Choroid plexus epithelial cell (primary cell): ENCODE measurements around the gene TIMP3.

Experiments used
- DNase-seq: peaks from one replicate; pipeline ENCODE4 v3.0.0-alpha.2; 2010; ENCODE audit warnings: low read depth
- H3K4me3 ChIP-seq: 2 replicates; pipeline ENCODE4 v1.5.1; 2011; ENCODE audit warnings: low read depth, mild to moderate bottlenecking, control low read depth, low read length, moderate library complexity
- CTCF ChIP-seq: conservative IDR thresholded peaks from 2 replicates; pipeline ENCODE4 v1.5.1; 2011; ENCODE audit warnings: low read depth, mild to moderate bottlenecking, control low read depth, inconsistent platforms, low read length, moderate library complexity

TIMP3 gene

GRCh38 chr22:32760396-32760795 is 41.1 kb upstream of the TIMP3 start:
- DNase-seq = no peak
- no peak overlapping the region for H3K4me3 ChIP-seq
- TF ChIP-seq CTCF = no peak

GRCh38 chr22:32760815-32761214 is 40.7 kb upstream of the TIMP3 start:
- no peak overlapping the region for H3K4me3 ChIP-seq
- no peak for TF ChIP-seq CTCF
- DNase-seq = no peak

- TF ChIP-seq CTCF = no peak
- DNase-seq = peak; percentile 58
- no peak overlapping the region for H3K4me3 ChIP-seq
Observed at GRCh38 chr22:32761251-32761903, 40.1 kb upstream of the TIMP3 start.

- TF ChIP-seq CTCF = no peak
- DNase-seq = peak; percentile 96
- no peak overlapping the region for H3K4me3 ChIP-seq
Observed at GRCh38 chr22:32764330-32765131, 37.0 kb upstream of the TIMP3 start.

- no peak for TF ChIP-seq CTCF
- no peak for DNase-seq
- no peak overlapping the region for H3K4me3 ChIP-seq
Observed at GRCh38 chr22:32765132-32765618, 36.3 kb upstream of the TIMP3 start.

GRCh38 chr22:32771756-32772155 is 29.7 kb upstream of the TIMP3 start:
- TF ChIP-seq CTCF = no peak
- no peak for DNase-seq
- no peak overlapping the region for H3K4me3 ChIP-seq
